Measurements from ENCODE around the gene CCDC158. TPM values are rescaled to one million over a fixed set of nuclear protein-coding genes. Genes with fewer than 3 reads are reported as not detected.
A peak's percentile ranks its signal among the peaks of the same experiment; 100 is the strongest.

The CCDC158 gene
- total RNA-seq = under 1 TPM in 5 of 7 donors, not detected in 2; 0.10 to 0.24 (median 0.20) TPM
- under 1 TPM in 1 of 3 donors, not detected in 2; 0.02 TPM for polyA plus RNA-seq
- long read RNA-seq, donor 1 = 0 reads
- long read RNA-seq, donor 2 = 0 reads

DNA sequence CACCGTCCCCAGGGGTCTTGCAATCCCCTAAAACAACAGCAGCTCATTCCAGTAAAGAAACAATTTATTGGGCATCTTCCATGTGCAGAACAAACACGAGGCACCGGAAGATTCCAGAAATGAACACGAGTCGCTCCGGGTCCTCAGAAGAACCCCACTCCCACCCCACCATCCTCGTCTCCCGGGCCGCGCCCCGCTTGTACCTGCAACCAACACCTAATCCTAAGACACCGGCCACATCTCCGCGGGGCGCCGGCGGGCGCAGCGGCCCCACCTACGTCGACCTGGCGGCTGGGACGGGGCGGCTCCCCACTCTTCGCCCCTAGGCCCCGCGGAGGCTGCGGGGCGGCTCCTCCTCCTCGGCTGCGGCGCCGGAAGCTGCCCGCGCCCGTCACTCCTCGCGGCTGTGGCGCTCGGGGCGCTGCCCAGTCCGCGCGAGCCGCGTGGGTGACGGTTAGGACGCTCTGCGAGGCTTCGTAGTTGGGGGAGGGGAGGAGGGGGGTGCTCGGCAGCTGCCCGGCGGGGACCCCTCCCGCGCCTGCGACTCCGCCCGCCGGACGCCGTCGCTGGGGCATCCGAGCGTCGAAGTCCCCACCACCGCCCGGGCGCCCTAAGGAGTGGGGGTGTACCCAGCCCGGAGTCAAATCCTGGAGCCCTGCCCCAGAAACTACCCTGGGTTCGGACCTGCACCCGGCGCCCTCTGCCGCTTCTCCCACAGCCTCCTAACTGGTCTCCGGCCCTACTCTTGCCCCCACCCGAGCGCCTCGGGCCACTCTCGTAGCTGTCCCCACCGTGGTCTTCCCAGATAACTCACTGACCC, at the start of gene CCDC158:
CCDC158 (minus strand) TSS at position 380 of the 820 bp plus-strand sequence. CDS start 17,934 bp downstream, outside the sequence.
- H3K4me3 ChIP-seq = peak within 1 kb of the TSS; percentile 0 to 68 (median 36)
- no peaks in the 10 kb centered on the region for H3K36me3 ChIP-seq
- peaks cover 0 to 16% (median 11%) of the 10 kb centered on the region in 6 donors for H3K4me1 ChIP-seq
- peak; percentile 76 for DNase-seq
- no peaks in the 10 kb centered on the region for H3K9me3 ChIP-seq
- peak within 1 kb of the TSS in 1 of 8 donors; percentile 5 for H3K27ac ChIP-seq
- TF ChIP-seq POLR2A (IDR thresholded peaks at IDR 0.05) (no peak), CTCF (IDR thresholded peaks at IDR 0.05 in 8 of 11, conservative IDR thresholded peaks at IDR 0.05 in 3 of 11) (no peak), POLR2AphosphoS5 (IDR thresholded peaks at IDR 0.05) (peak in 1 of 3 donors; percentile 26)
- peaks cover 0 to 28% (median 8%) of the 10 kb centered on the region in 7 donors for H3K27me3 ChIP-seq (replicated peaks in 1 of 7)
- intact Hi-C loops (cut with DNase I; ENCODE audit: low total_unique reads) = no loop called here
- 8 to 34% (median 15%) methylated on average over 30 to 79 of the region's 79 CpGs for WGBS, 5 donors

DNA sequence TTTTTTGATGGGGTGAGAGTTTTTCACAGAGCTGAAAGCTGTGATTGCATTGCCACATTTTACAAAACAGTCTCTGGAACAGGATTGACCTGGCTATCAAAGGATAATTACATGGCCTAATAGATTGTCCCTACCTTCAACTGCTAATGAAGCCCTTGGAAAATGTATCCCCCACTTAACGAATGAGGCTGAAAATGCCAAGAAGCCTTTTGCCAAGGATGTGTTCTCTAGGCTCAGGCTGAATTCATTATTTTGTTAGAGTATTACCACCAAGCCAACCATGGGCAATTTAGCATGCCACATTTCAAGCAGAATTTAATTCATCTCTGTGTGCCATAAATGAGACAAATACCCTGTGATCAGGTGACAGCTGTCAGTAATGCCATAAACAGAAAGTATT, 49.6 kb upstream of the CCDC158 start:
- 88 to 95% (median 93%) methylated on average over 1 of the region's 1 CpG for WGBS, 5 donors
- no peak for DNase-seq
- no peaks in the 10 kb centered on the region for H3K36me3 ChIP-seq
- H3K4me3 ChIP-seq = no peak overlapping the region
- no peak overlapping the region for H3K27ac ChIP-seq
- intact Hi-C loops (cut with DNase I; ENCODE audit: low total_unique reads) = no loop called here
- TF ChIP-seq CTCF (IDR thresholded peaks at IDR 0.05 in 8 of 11, conservative IDR thresholded peaks at IDR 0.05 in 3 of 11) (no peak), POLR2AphosphoS5 (IDR thresholded peaks at IDR 0.05) (no peak), POLR2A (IDR thresholded peaks at IDR 0.05) (no peak)
- H3K27me3 ChIP-seq (replicated peaks in 1 of 7) = no peaks in the 10 kb centered on the region
- H3K9me3 ChIP-seq = no peaks in the 10 kb centered on the region
- H3K4me1 ChIP-seq = no peaks in the 10 kb centered on the region

DNA sequence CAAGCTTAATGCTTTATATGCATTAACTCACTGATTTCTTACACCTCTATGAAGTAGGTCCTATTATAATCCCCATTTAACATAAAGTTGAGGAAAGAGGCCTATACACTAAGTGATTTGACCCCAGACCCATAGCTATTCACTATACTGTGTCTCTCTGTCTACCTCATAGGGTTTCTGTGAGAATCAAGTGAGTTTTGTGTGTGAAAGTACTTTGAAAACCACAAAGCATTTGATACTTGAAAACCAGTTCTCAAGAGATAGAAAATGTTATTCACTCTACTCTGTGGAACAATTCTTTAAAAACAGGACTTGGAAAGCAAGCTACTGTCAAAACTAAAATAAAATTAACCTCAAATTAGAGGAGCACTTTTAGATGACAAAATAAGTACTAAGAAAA, 49.1 kb upstream of the CCDC158 start:
- Histone ChIP-seq H3K27ac (no peak overlapping the region), H3K4me1 (no peaks in the 10 kb centered on the region), H3K36me3 (no peaks in the 10 kb centered on the region), H3K4me3 (no peak overlapping the region), H3K27me3 (replicated peaks in 1 of 7) (no peaks in the 10 kb centered on the region), H3K9me3 (no peaks in the 10 kb centered on the region)
- intact Hi-C loops (cut with DNase I; ENCODE audit: low total_unique reads) = no loop called here
- TF ChIP-seq POLR2A (IDR thresholded peaks at IDR 0.05) = no peak
- TF ChIP-seq CTCF (IDR thresholded peaks at IDR 0.05 in 8 of 11, conservative IDR thresholded peaks at IDR 0.05 in 3 of 11) = no peak
- no peak for TF ChIP-seq POLR2AphosphoS5 (IDR thresholded peaks at IDR 0.05)
- DNase-seq = no peak

- H3K27me3 ChIP-seq (replicated peaks in 1 of 7) = no peaks in the 10 kb centered on the region
- intact Hi-C loops (cut with DNase I; ENCODE audit: low total_unique reads) = no loop called here
These were observed 42.6 kb upstream of the CCDC158 start for GRCh38 chr4:76463568-76463967.

More at GRCh38 chr4:76463568-76463967, 42.6 kb upstream of the CCDC158 start:
- Histone ChIP-seq H3K36me3 (no peaks in the 10 kb centered on the region), H3K4me3 (no peak overlapping the region), H3K27ac (no peak overlapping the region), H3K9me3 (peaks cover 0 to 27% (median 18%) of the 10 kb centered on the region in 8 donors), H3K4me1 (no peaks in the 10 kb centered on the region)
- WGBS, 5 donors = 93 to 100% (median 94%) methylated on average over 2 of the region's 2 CpGs
- DNase-seq = no peak
- TF ChIP-seq POLR2AphosphoS5 (IDR thresholded peaks at IDR 0.05) (no peak), POLR2A (IDR thresholded peaks at IDR 0.05) (no peak), CTCF (IDR thresholded peaks at IDR 0.05 in 8 of 11, conservative IDR thresholded peaks at IDR 0.05 in 3 of 11) (no peak)
